Right atrium auricular region (tissue), 2 donors: ENCODE data around the gene SIK3. TPM values are rescaled to one million over a fixed set of nuclear protein-coding genes. Genes with fewer than 3 reads are reported as not detected.

Source experiments
- DNase-seq: peaks from one replicate; pipeline ENCODE4 v3.0.0-alpha.2; 2019; ENCODE audit warnings: low spot score
- H3K27ac ChIP-seq, 2 donors: fragments of 200-600 bp; sonication (generic); 1 replicate in 1 of 2; 2 replicates in 1 of 2; pipeline ENCODE4 v1.5.1; 2016 to 2019
- H3K27me3 ChIP-seq, 2 donors: fragments of 200-600 bp; sonication (generic); one replicate each; pipeline versions ENCODE4 v1.5.1 to v1.6.0; 2017 to 2019
- H3K36me3 ChIP-seq: fragments of 200-600 bp; sonication (generic); one replicate; pipeline ENCODE4 v1.5.1; 2016
- H3K4me1 ChIP-seq, 2 donors: fragments of 200-600 bp; sonication (generic); one replicate each; pipeline versions ENCODE4 v1.5.1 to v1.6.0; 2017 to 2019
- H3K4me3 ChIP-seq, 2 donors: fragments of 200-600 bp; sonication (generic); 1 replicate in 1 of 2; 2 replicates in 1 of 2; pipeline ENCODE4 v1.5.1; 2017 to 2019; ENCODE audit warnings: mild to moderate bottlenecking in 1 of 2, moderate library complexity in 1 of 2
- H3K9me3 ChIP-seq, 2 donors: fragments of 200-600 bp; sonication (generic); one replicate each; pipeline ENCODE4 v1.5.1; 2019
- total RNA-seq, 2 donors: library from RNA; depleted of rRNA; stranded (reverse); fragments of >200 nt; gene quantifications; one replicate each; pipeline ENCODE4 v1.1.0, GENCODE V29; 2016
- TF ChIP-seq, protein P1 (sequence below), 2 donors: fragments of 200-600 bp; sonication (generic); IDR thresholded peaks; one replicate each; pipeline ENCODE4 v1.5.1; 2019; ENCODE audit warnings: antibody characterized with exemption in 2 of 2

The SIK3 gene
- total RNA-seq, 2 donors from 2014 or later: 27.0 to 40.1 TPM

DNA sequence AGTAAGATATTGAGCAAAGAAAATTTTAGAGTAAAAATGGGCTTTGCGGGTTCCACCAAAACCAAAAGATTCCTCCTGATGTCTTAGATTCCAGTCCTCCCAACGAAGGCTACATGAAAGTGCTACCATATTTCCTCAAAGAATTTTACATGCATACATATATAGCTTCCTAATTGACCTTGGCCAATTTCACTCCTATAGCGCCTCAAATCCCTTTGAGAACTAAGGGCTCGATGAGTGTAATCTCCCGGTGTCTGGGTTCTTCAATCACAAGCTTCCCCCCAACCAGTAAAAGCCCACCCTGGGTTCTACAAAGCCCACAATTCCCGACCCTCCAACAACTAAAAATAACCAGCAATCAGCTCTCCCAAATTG, 1.2 kb downstream of the SIK3 start:
- Histone ChIP-seq H3K36me3 (no peaks in the 10 kb centered on the region), H3K27ac (peak overlapping the region; percentile 91 to 95), H3K4me1 (peaks cover 0 to 59% of the 10 kb centered on the region in 2 donors), H3K9me3 (no peaks in the 10 kb centered on the region), H3K27me3 (no peaks in the 10 kb centered on the region), H3K4me3 (peak overlapping the region; percentile 89 to 93)
- no peak for DNase-seq
- TF ChIP-seq, protein P1, sequence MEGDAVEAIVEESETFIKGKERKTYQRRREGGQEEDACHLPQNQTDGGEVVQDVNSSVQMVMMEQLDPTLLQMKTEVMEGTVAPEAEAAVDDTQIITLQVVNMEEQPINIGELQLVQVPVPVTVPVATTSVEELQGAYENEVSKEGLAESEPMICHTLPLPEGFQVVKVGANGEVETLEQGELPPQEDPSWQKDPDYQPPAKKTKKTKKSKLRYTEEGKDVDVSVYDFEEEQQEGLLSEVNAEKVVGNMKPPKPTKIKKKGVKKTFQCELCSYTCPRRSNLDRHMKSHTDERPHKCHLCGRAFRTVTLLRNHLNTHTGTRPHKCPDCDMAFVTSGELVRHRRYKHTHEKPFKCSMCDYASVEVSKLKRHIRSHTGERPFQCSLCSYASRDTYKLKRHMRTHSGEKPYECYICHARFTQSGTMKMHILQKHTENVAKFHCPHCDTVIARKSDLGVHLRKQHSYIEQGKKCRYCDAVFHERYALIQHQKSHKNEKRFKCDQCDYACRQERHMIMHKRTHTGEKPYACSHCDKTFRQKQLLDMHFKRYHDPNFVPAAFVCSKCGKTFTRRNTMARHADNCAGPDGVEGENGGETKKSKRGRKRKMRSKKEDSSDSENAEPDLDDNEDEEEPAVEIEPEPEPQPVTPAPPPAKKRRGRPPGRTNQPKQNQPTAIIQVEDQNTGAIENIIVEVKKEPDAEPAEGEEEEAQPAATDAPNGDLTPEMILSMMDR (IDR thresholded peaks at IDR 0.05): no peak

DNA sequence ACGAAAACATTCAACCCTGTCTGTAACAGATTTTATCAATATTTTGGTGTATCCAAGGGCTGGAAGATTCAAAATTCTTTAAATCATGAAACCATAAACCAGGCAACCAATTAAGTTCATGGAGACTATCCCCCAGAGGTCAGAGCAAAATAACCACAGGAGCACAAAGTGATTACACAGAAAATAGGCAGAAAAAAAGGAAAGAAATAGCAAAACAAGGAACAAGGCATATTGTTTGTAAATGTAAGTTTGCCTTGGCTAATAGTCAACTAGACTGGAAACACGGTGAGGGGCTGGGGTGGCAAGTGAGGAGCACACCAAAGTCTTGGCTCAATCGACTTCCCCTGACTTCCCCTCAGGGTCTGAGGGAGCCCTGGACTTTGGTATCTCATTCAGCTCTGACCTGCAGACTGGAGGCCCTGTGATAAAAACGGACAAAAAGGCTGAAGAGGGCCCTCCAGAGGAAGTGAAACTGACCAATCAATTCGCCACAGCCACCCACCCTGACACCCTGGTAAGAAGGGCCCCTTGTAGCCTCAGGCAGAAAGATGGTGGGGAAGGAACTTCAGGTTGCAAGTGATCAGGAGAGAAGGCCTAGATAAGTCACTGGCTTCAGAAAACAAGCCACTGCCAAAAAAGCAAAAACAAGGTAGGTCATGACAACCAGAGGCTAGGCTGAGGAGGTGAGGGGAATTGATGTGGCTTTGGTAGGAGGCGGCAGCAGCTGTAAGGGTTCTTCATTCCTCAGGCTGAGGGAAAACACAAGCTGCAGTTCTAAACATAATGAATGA, 1.8 kb downstream of the SIK3 start:
- TF ChIP-seq, protein P1 (IDR thresholded peaks at IDR 0.05): no peak
- H3K27me3 ChIP-seq: no peaks in the 10 kb centered on the region
- peaks cover 0 to 59% of the 10 kb centered on the region in 2 donors for H3K4me1 ChIP-seq
- H3K9me3 ChIP-seq: no peaks in the 10 kb centered on the region
- peak overlapping the region; percentile 89 to 93 for H3K4me3 ChIP-seq
- no peak for DNase-seq
- H3K27ac ChIP-seq: peak overlapping the region; percentile 91 to 95
- H3K36me3 ChIP-seq: no peaks in the 10 kb centered on the region

- DNase-seq: no peak
- Histone ChIP-seq H3K36me3 (no peaks in the 10 kb centered on the region), H3K27ac (peak overlapping the region; percentile 91 to 95), H3K9me3 (no peaks in the 10 kb centered on the region), H3K27me3 (no peaks in the 10 kb centered on the region), H3K4me1 (peaks cover 0 to 55% of the 10 kb centered on the region in 2 donors), H3K4me3 (peak overlapping the region in 1 of 2 donors; percentile 89)
- TF ChIP-seq, protein P1 (IDR thresholded peaks at IDR 0.05): no peak
Measured at GRCh38 chr11:117095284-117096161, 2.7 kb downstream of the SIK3 start.

- H3K4me3 ChIP-seq: no peak overlapping the region
- H3K9me3 ChIP-seq: no peaks in the 10 kb centered on the region
- H3K27me3 ChIP-seq: no peaks in the 10 kb centered on the region
- DNase-seq: no peak
- peak overlapping the region; percentile 45 to 95 for H3K27ac ChIP-seq
- TF ChIP-seq, protein P1 (IDR thresholded peaks at IDR 0.05): no peak
- H3K4me1 ChIP-seq: peaks cover 0 to 48% of the 10 kb centered on the region in 2 donors
- no peaks in the 10 kb centered on the region for H3K36me3 ChIP-seq
Measured at GRCh38 chr11:117094776-117095175, 3.5 kb downstream of the SIK3 start.

DNA sequence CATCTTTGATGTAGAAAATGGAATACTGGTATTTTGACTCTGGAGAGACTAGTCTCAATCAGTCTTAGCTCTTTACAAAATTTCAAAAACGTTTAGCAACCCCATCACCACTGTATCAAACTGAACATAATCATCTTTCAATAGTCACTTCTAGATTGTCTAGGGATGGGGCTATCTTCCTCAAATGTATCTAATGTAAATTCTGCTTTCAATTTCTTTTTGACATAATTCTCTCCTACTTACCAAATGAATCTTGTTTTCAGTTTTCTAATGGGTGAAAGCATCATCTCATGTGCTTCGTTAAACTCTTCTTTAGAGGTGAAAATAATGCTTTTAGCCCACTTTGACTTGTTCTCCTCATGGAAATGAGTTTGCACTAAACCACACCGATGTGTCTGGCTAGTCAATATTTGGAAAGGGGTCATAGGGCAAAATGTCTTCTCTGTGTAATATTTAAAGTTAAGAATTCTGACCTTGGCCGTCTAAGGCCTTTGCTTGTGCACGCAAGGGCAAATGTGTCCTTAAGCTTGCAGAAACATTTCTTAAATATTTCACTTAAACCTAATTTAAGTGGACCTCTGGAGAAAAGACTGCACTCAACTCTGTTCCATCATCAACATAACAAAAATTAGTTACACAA, 5.2 kb downstream of the SIK3 start:
- H3K27me3 ChIP-seq: no peaks in the 10 kb centered on the region
- H3K9me3 ChIP-seq: no peaks in the 10 kb centered on the region
- H3K36me3 ChIP-seq: no peaks in the 10 kb centered on the region
- H3K27ac ChIP-seq: no peak overlapping the region
- no peak overlapping the region for H3K4me3 ChIP-seq
- peaks cover 0 to 36% of the 10 kb centered on the region in 2 donors for H3K4me1 ChIP-seq
- DNase-seq: no peak
- TF ChIP-seq, protein P1 (IDR thresholded peaks at IDR 0.05): no peak
